Measurements from ENCODE around the gene BRINP1.

Gene BRINP1

GRCh38 chr9:119216651-119217331 is 152.4 kb downstream of the BRINP1 start:
- H3K36me3 ChIP-seq (ENCODE audit: control insufficient read depth, insufficient read depth, low read length), result no peaks in the 10 kb centered on the region
- no peaks in the 10 kb centered on the region for H3K9me3 ChIP-seq (ENCODE audit: control insufficient read depth, low read length)
- H3K4me1 ChIP-seq (ENCODE audit: control insufficient read depth, insufficient read depth, low read length), result no peaks in the 10 kb centered on the region
- no peaks in the 10 kb centered on the region for H3K27me3 ChIP-seq (ENCODE audit: control insufficient read depth, insufficient read depth, low read length)
- H3K4me3 ChIP-seq (ENCODE audit: low read length), result no peak overlapping the region
- no peak overlapping the region for H3K9ac ChIP-seq (ENCODE audit: low read length)

GRCh38 chr9:119215651-119216050 is 153.6 kb downstream of the BRINP1 start:
- Histone ChIP-seq H3K4me3 (ENCODE audit: low read length) (no peak overlapping the region), H3K4me1 (ENCODE audit: control insufficient read depth, insufficient read depth, low read length) (no peaks in the 10 kb centered on the region), H3K27me3 (ENCODE audit: control insufficient read depth, insufficient read depth, low read length) (no peaks in the 10 kb centered on the region), H3K9me3 (ENCODE audit: control insufficient read depth, low read length) (no peaks in the 10 kb centered on the region), H3K36me3 (ENCODE audit: control insufficient read depth, insufficient read depth, low read length) (no peaks in the 10 kb centered on the region), H3K9ac (ENCODE audit: low read length) (no peak overlapping the region)

DNA sequence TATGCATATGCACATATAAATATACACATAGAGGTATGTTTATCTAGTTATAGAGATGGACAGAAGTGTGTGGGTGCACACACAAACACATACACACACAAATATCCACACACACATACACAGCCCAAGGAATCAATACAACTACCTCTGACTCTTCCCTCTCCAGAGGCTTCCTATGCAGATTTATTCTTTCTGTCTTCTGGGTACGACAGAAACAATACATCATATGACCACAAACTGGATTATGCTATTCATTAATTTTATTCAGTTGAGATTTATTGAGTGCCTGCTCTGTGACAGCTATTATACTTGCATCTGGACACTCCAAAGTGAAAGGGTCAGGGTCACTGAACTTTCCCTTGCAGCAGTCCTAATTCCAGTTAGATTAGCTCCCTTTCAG is 155.8 kb downstream of the BRINP1 start:
- Histone ChIP-seq H3K36me3 (ENCODE audit: control insufficient read depth, insufficient read depth, low read length) (no peaks in the 10 kb centered on the region), H3K9me3 (ENCODE audit: control insufficient read depth, low read length) (no peaks in the 10 kb centered on the region), H3K27me3 (ENCODE audit: control insufficient read depth, insufficient read depth, low read length) (no peaks in the 10 kb centered on the region), H3K9ac (ENCODE audit: low read length) (no peak overlapping the region), H3K4me1 (ENCODE audit: control insufficient read depth, insufficient read depth, low read length) (no peaks in the 10 kb centered on the region), H3K4me3 (ENCODE audit: low read length) (no peak overlapping the region)

- Histone ChIP-seq H3K9me3 (ENCODE audit: control insufficient read depth, low read length) (no peaks in the 10 kb centered on the region), H3K36me3 (ENCODE audit: control insufficient read depth, insufficient read depth, low read length) (no peaks in the 10 kb centered on the region), H3K4me1 (ENCODE audit: control insufficient read depth, insufficient read depth, low read length) (no peaks in the 10 kb centered on the region), H3K27me3 (ENCODE audit: control insufficient read depth, insufficient read depth, low read length) (no peaks in the 10 kb centered on the region), H3K9ac (ENCODE audit: low read length) (no peak overlapping the region), H3K4me3 (ENCODE audit: low read length) (no peak overlapping the region)
Observed at GRCh38 chr9:119197893-119198607, 171.2 kb downstream of the BRINP1 start.

DNA sequence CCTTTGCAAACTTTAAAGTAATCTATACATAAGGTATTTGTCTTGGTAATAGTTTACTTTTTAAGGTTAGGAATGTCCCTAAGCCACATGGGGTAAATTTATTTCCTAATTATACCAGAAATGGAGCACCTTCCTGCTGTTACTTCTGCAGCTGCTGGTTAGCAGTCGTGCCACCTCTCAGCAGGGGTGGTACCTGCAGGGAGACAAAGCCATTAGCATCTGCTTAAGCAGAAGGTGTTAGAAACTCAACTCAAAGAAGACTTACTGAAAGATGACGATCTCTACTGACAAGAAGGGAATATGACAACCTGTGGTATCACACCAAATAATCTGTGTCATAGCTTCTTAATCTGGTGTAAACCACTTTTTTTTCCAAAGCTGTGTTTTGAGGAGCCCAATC is 173.7 kb downstream of the BRINP1 start:
- no peak overlapping the region for H3K9ac ChIP-seq (ENCODE audit: low read length)
- no peaks in the 10 kb centered on the region for H3K27me3 ChIP-seq (ENCODE audit: control insufficient read depth, insufficient read depth, low read length)
- H3K36me3 ChIP-seq (ENCODE audit: control insufficient read depth, insufficient read depth, low read length), result no peaks in the 10 kb centered on the region
- H3K4me1 ChIP-seq (ENCODE audit: control insufficient read depth, insufficient read depth, low read length), result no peaks in the 10 kb centered on the region
- H3K4me3 ChIP-seq (ENCODE audit: low read length), result no peak overlapping the region
- H3K9me3 ChIP-seq (ENCODE audit: control insufficient read depth, low read length), result no peaks in the 10 kb centered on the region

GRCh38 chr9:119185298-119185697 is 183.9 kb downstream of the BRINP1 start:
- H3K27me3 ChIP-seq (ENCODE audit: control insufficient read depth, insufficient read depth, low read length), result no peaks in the 10 kb centered on the region
- H3K4me3 ChIP-seq (ENCODE audit: low read length), result no peak overlapping the region
- H3K36me3 ChIP-seq (ENCODE audit: control insufficient read depth, insufficient read depth, low read length), result no peaks in the 10 kb centered on the region
- no peaks in the 10 kb centered on the region for H3K9me3 ChIP-seq (ENCODE audit: control insufficient read depth, low read length)
- no peaks in the 10 kb centered on the region for H3K4me1 ChIP-seq (ENCODE audit: control insufficient read depth, insufficient read depth, low read length)
- H3K9ac ChIP-seq (ENCODE audit: low read length), result no peak overlapping the region

GRCh38 chr9:119184265-119184936 is 184.8 kb downstream of the BRINP1 start:
- no peaks in the 10 kb centered on the region for H3K36me3 ChIP-seq (ENCODE audit: control insufficient read depth, insufficient read depth, low read length)
- no peaks in the 10 kb centered on the region for H3K9me3 ChIP-seq (ENCODE audit: control insufficient read depth, low read length)
- no peak overlapping the region for H3K9ac ChIP-seq (ENCODE audit: low read length)
- no peaks in the 10 kb centered on the region for H3K27me3 ChIP-seq (ENCODE audit: control insufficient read depth, insufficient read depth, low read length)
- H3K4me1 ChIP-seq (ENCODE audit: control insufficient read depth, insufficient read depth, low read length), result no peaks in the 10 kb centered on the region
- no peak overlapping the region for H3K4me3 ChIP-seq (ENCODE audit: low read length)

DNA sequence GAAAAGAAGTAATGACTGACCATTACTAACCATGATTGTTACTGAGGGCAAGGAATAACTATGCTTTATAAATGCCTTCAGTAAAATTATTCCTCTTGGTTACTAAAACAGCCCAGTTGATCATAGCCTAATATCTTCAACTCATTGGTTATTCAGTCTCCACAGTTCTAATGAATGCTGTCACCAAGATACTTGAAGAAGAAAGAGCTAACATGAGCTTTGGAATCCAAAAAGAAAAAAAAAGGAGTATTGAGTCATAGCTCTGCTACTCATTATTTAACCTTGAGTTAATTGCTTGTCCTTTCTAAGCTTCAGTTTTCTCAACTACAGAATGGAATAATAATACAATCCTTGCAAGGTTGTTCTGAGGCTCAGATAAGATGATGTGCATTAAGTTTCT is 187.7 kb downstream of the BRINP1 start:
- Histone ChIP-seq H3K4me3 (ENCODE audit: low read length) (no peak overlapping the region), H3K9me3 (ENCODE audit: control insufficient read depth, low read length) (no peaks in the 10 kb centered on the region), H3K9ac (ENCODE audit: low read length) (no peak overlapping the region), H3K27me3 (ENCODE audit: control insufficient read depth, insufficient read depth, low read length) (no peaks in the 10 kb centered on the region), H3K4me1 (ENCODE audit: control insufficient read depth, insufficient read depth, low read length) (no peaks in the 10 kb centered on the region), H3K36me3 (ENCODE audit: control insufficient read depth, insufficient read depth, low read length) (no peaks in the 10 kb centered on the region)

DNA sequence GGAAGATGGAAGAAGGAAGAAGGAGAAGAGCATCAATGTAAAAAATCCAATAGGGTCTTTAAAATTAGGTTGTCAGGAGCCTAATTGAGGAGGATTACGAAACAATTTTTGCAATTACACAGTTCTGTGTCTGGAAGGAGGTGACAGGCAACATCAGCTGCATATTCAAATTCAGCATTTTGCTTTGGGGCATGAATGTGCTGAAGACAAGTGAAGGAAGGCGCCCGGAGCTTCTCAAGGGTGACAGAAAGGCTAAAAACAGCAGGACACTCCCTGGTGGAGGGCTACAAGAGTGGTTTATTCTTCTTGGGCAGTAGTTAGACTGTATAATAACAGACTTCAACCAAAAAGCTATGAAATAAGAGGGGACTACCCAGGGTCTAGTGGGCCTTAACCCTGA is 188.3 kb downstream of the BRINP1 start:
- H3K9me3 ChIP-seq (ENCODE audit: control insufficient read depth, low read length), result no peaks in the 10 kb centered on the region
- no peak overlapping the region for H3K4me3 ChIP-seq (ENCODE audit: low read length)
- H3K4me1 ChIP-seq (ENCODE audit: control insufficient read depth, insufficient read depth, low read length), result no peaks in the 10 kb centered on the region
- H3K9ac ChIP-seq (ENCODE audit: low read length), result no peak overlapping the region
- H3K36me3 ChIP-seq (ENCODE audit: control insufficient read depth, insufficient read depth, low read length), result no peaks in the 10 kb centered on the region
- no peaks in the 10 kb centered on the region for H3K27me3 ChIP-seq (ENCODE audit: control insufficient read depth, insufficient read depth, low read length)

- Histone ChIP-seq H3K4me3 (ENCODE audit: low read length) (no peak overlapping the region), H3K4me1 (ENCODE audit: control insufficient read depth, insufficient read depth, low read length) (no peaks in the 10 kb centered on the region), H3K9ac (ENCODE audit: low read length) (no peak overlapping the region), H3K27me3 (ENCODE audit: control insufficient read depth, insufficient read depth, low read length) (no peaks in the 10 kb centered on the region), H3K36me3 (ENCODE audit: control insufficient read depth, insufficient read depth, low read length) (no peaks in the 10 kb centered on the region), H3K9me3 (ENCODE audit: control insufficient read depth, low read length) (no peaks in the 10 kb centered on the region)
Observed at GRCh38 chr9:119179701-119180100, 189.5 kb downstream of the BRINP1 start.

GRCh38 chr9:119177196-119177595 is 192.0 kb downstream of the BRINP1 start:
- no peaks in the 10 kb centered on the region for H3K27me3 ChIP-seq (ENCODE audit: control insufficient read depth, insufficient read depth, low read length)
- no peak overlapping the region for H3K4me3 ChIP-seq (ENCODE audit: low read length)
- H3K36me3 ChIP-seq (ENCODE audit: control insufficient read depth, insufficient read depth, low read length), result no peaks in the 10 kb centered on the region
- no peak overlapping the region for H3K9ac ChIP-seq (ENCODE audit: low read length)
- H3K4me1 ChIP-seq (ENCODE audit: control insufficient read depth, insufficient read depth, low read length), result no peaks in the 10 kb centered on the region
- no peaks in the 10 kb centered on the region for H3K9me3 ChIP-seq (ENCODE audit: control insufficient read depth, low read length)

- no peaks in the 10 kb centered on the region for H3K27me3 ChIP-seq (ENCODE audit: control insufficient read depth, insufficient read depth, low read length)
- no peaks in the 10 kb centered on the region for H3K4me1 ChIP-seq (ENCODE audit: control insufficient read depth, insufficient read depth, low read length)
- H3K9me3 ChIP-seq (ENCODE audit: control insufficient read depth, low read length), result no peaks in the 10 kb centered on the region
- H3K36me3 ChIP-seq (ENCODE audit: control insufficient read depth, insufficient read depth, low read length), result no peaks in the 10 kb centered on the region
- H3K4me3 ChIP-seq (ENCODE audit: low read length), result no peak overlapping the region
- H3K9ac ChIP-seq (ENCODE audit: low read length), result no peak overlapping the region
Observed at GRCh38 chr9:119175581-119175980, 193.7 kb downstream of the BRINP1 start.
